Mucosa of stomach (tissue), 1 donor: Measurements from ENCODE around the gene SENP3.
A peak's percentile ranks its signal among the peaks of the same experiment; 100 is the strongest.

Experiments
- H3K27me3 ChIP-seq: one replicate; pipeline ENCODE4 v1.7.0; 2013; ENCODE audit warnings: mild to moderate bottlenecking, low read length; ENCODE audit not compliant: control insufficient read depth, insufficient read depth
- H3K36me3 ChIP-seq: one replicate; pipeline ENCODE4 v1.7.0; 2013; ENCODE audit warnings: low read length; ENCODE audit not compliant: control insufficient read depth, insufficient read depth
- H3K4me1 ChIP-seq: one replicate; pipeline ENCODE4 v1.7.0; 2013; ENCODE audit warnings: mild to moderate bottlenecking, low read length; ENCODE audit not compliant: control insufficient read depth, insufficient read depth
- H3K4me3 ChIP-seq: one replicate; pipeline ENCODE4 v1.7.0; 2013; ENCODE audit warnings: low read length
- H3K9ac ChIP-seq: one replicate; pipeline ENCODE4 v1.7.0; 2013; ENCODE audit warnings: mild to moderate bottlenecking, low read length, moderate library complexity
- H3K9me3 ChIP-seq: one replicate; pipeline ENCODE4 v1.7.0; 2013; ENCODE audit warnings: mild to moderate bottlenecking, low read length, moderate library complexity; ENCODE audit not compliant: control insufficient read depth
- donor health status: Pancreatic carcinoma.

The SENP3 gene

DNA sequence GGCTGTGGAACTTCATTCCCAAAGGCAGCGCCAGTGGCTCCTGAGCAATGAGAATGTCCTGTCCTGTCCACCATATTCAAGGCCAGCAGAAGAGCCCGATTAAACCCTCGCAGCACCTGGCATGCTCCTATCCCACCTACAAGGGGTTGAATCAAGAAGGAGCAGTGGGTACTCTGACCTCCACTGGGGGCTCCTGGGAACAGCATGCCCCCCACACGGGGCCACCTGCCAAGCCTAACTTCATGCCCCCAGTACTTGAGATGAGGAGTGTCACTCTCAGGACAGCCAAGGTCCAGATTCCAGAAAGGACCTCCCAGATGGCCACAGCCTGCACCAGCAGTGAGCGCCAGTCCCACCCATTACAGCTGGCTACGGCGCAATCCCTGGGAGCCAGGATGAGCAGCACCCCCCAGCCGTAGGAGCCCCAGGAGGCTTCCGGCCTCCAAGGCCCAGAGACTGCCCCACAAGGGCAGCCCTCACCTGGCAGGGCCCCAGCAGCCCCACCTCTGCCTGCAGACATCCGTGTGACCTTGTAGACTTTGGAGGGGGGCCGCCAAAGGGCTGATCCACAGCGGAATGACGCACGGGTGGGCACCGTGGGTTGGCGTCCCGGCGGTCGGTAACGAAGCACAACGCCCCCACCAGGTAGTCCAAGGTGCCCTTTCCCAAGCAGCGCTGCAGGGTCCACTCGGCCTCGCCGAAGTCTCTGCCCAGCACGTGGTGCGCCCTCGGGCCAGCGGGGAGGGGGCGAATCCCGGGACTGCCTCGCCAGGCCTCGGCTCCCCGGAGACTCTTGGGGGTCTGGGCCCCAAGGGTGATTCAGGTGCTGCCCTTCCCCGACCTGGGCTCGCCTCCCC lies 20.9 kb downstream of the SENP3 start:
- Histone ChIP-seq H3K27me3 (no peaks in the 10 kb centered on the region), H3K4me1 (peaks cover 59% of the 10 kb centered on the region), H3K9ac (peak overlapping the region; percentile 94), H3K9me3 (no peaks in the 10 kb centered on the region), H3K4me3 (peak overlapping the region; percentile 90), H3K36me3 (peaks cover 13% of the 10 kb centered on the region)

DNA sequence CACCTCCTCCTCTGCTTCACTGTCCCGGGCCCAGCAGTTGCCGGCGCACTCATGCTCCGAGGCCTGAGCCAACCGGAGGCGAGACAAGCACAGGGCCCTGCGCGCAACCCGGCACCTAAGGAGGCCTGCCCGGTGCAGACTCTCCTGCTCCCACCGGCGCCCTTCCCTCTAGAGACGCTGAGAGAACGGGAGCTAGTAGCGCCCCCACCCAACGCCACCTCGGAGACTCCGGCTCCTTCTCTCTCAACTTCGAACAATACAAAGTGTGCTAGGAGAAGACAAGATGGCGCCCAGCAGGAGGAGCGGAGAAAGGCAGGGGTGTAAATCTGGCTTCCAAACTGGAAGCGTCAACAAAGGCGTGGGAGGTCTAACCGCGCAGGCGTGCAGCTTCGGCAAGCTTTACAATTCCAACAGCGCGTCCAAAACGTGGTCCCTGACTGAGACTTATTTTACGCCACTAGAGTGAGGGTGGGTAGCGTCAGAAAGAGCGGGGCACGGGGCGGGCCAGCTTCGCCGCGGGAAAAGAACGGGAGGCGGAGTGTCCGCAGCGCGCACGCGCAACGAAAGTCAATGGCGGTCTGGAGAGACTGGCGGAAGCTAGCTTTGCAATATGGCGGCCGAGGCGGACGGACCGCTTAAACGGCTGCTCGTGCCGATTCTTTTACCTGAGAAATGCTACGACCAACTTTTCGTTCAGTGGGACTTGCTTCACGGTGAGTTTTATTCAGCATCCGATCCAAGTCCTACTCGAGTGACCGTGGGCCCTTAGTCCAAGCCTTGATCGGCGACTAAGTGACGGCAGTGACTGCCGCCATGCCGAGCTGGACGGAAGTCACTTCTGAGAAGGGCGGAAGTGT lies 21.8 kb downstream of the SENP3 start, which contains the start of gene MPDU1:
TSS of gene MPDU1 (plus strand) at position 600 of the 857 bp plus-strand sequence. CDS start at position 611, 11 bp downstream.
- H3K27me3 ChIP-seq, result no peaks in the 10 kb centered on the region
- peak within 1 kb of the TSS; percentile 94 for H3K9ac ChIP-seq
- peak within 1 kb of the TSS; percentile 90 for H3K4me3 ChIP-seq
- H3K9me3 ChIP-seq, result no peaks in the 10 kb centered on the region
- peaks cover 6% of the 10 kb centered on the region for H3K36me3 ChIP-seq
- peaks cover 56% of the 10 kb centered on the region for H3K4me1 ChIP-seq

DNA sequence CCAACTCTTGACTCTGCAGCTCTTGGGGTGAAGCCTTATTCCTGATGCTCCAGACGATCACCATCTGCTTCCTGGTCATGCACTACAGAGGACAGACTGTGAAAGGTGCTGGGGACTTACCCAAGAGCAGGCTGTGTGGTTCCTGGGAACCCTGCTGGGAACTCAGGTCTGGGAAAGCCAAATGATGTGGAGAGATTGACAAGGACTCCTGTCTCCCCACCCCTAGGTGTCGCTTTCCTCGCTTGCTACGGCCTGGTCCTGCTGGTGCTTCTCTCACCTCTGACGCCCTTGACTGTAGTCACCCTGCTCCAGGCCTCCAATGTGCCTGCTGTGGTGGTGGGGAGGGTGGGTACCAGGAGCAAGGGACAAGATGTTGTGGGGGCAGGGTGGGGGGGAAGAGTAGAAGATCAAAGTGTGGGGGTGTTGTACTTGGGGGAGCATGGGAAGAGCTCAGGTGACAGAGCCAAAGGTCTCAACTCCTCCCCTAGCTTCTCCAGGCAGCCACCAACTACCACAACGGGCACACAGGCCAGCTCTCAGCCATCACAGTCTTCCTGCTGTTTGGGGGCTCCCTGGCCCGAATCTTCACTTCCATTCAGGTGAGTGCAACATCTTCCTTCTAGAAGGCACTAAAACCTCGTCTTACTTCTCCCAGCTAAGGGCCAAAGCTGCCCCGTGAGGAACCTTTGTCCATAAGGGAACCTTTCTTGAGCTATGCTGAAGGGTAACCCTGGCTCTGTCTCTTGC lies 25.1 kb downstream of the SENP3 start:
- no peaks in the 10 kb centered on the region for H3K9me3 ChIP-seq
- no peaks in the 10 kb centered on the region for H3K27me3 ChIP-seq
- no peaks in the 10 kb centered on the region for H3K36me3 ChIP-seq
- no peak overlapping the region for H3K4me3 ChIP-seq
- peaks cover 47% of the 10 kb centered on the region for H3K4me1 ChIP-seq
- no peak overlapping the region for H3K9ac ChIP-seq

DNA sequence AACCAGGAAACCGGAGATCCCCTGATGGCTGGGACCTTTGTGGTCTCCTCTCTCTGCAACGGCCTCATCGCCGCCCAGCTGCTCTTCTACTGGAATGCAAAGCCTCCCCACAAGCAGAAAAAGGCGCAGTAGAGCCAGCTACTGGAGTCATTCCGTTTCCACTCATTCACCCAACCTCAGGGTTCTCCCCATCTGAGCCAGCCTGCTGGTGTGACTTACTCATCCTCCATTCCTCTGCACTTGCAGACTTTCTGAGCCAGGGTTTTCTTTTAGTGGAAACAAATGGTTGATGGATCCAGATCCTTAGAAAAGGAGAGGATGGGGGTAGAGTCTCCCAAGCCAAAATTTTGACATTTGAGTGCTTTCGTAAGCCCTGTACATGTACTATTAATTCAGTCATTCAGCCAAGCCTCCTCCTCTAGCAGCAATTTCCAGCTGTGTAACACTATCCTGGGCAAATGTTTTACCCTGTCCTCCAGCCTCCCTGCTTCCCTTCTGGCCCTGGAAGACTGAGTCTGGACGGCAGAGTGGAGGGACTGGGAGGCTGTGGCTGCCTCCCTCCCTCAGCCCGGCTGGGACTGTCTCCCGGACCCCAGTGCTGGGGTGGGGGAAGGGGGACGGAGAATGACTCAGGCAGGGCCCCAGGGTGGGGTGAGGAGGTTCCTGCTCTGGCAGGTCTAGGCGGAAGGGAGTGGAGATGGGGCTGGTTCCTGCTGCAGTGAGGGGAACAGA lies 25.9 kb downstream of the SENP3 start:
- peaks cover 1% of the 10 kb centered on the region for H3K36me3 ChIP-seq

DNA sequence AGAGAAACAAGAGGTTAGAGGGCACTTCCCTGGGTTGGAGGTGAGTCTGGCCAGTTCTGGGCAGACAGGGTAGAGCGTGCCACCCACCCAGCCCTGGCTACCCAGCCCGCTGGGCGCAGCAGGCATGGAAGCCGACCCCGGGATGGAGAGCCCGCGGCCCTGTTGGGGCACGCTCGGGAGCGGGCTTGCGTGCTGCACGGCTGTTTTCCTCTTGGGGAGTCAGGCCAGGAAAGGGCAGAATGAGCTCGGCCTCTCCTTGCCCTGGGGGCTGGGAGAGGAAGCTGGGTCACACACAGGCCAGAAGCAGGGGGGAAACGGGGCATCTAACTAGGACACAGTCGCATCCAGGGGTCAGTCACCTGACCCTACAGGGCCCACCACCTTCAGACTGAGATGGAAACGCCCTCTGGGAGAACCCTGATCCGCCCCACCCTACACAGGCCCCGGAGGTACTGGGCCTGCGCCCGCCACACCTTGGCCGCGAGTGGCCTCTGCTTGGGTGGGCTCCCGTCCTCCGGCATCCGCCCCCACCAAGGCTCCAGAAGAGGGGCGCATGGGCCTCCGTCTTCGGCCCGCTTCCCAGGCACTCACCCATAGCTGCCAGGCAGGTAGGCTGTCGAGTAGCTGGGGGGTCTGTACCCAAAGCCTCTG lies 27.0 kb downstream of the SENP3 start:
- Histone ChIP-seq H3K9me3 (no peaks in the 10 kb centered on the region), H3K27me3 (no peaks in the 10 kb centered on the region), H3K4me3 (no peak overlapping the region), H3K4me1 (peaks cover 30% of the 10 kb centered on the region), H3K36me3 (peaks cover 12% of the 10 kb centered on the region), H3K9ac (peak overlapping the region; percentile 50)

More for the DNA sequence above, 25.9 kb downstream of the SENP3 start:
- Histone ChIP-seq H3K9me3 (no peaks in the 10 kb centered on the region), H3K9ac (no peak overlapping the region), H3K27me3 (no peaks in the 10 kb centered on the region), H3K4me3 (no peak overlapping the region), H3K4me1 (peaks cover 40% of the 10 kb centered on the region)

DNA sequence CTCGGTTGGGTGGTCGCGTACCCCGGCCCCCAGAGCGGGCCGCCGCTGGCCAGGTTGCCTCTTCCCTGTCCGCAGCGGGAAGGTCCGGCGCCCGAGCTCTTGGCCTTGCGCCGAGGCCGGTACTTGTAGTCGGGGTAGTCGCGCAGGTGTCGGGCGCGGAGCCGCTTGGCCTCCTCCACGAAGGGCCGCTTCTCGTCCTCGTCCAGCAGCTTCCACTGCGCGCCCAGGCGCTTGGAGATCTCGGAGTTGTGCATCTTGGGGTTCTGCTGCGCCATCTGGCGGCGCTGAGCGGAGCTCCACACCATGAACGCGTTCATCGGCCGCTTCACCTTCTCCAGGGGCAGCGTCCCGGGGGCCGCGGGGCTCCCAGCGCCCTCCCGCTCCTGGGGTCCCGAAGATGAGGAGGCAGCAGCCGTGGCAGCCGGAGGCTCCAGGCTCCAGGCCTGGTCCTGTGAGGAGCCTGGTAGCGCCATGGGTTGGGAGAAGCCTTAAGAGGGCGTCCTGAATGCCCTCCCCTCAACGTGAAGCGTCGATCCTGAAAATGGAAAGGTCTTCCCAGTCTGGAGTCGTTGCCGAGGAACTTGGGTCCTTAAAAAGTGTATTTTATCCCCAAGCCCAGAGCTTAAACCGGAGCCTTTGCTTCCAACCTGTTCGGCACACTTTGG lies 27.6 kb downstream of the SENP3 start:
- Histone ChIP-seq H3K27me3 (no peaks in the 10 kb centered on the region), H3K4me3 (no peak overlapping the region), H3K9me3 (no peaks in the 10 kb centered on the region), H3K9ac (peak overlapping the region; percentile 50), H3K4me1 (peaks cover 28% of the 10 kb centered on the region), H3K36me3 (peaks cover 15% of the 10 kb centered on the region)

DNA sequence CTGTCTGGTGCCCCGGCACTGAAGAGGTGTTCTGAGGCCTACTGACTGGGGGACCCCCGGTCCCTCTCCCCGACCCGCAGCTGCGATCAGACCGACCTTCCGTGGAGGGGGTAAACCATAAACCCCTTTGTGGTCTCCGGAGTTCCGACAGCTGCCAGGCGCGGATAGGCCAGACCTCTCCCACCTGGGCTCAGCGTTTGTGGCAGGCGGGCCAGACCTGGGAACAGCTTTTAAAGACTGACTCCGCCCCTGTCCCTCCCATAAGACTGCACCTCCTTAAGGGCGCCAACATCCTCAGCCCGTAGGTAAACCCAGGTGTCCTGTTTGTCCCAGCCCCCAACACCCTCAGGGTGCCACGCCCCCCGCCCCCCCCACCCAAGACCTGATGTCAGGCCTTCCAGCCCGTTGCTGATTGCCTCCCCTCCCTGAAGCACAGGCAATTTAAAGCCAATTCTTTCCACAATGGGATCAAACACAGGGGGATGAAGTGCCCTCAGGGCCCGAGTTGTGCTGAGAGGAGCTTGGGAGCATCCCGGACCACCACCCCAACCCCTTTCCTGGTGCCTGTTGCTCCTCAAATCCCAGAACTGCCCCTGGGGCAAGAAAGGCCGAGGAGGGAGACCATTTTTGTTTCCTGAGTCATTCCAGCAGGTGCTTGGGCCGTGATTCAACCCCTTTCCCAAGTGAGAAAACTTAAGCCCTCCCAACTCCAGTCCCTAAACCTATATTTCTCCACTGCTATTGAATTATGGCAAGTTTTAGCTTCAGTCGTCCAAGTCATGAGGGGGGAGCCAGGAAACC lies 28.4 kb downstream of the SENP3 start, which contains the start of gene SOX15:
TSS of gene SOX15 (minus strand) at position 204 of the 801 bp plus-strand sequence. CDS start 418 bp downstream, outside the sequence.
- peak within 1 kb of the TSS; percentile 50 for H3K9ac ChIP-seq
- peaks cover 15% of the 10 kb centered on the region for H3K36me3 ChIP-seq
- peaks cover 20% of the 10 kb centered on the region for H3K4me1 ChIP-seq
- H3K9me3 ChIP-seq, result no peaks in the 10 kb centered on the region
- no peak within 1 kb of the TSS for H3K4me3 ChIP-seq
- H3K27me3 ChIP-seq, result no peaks in the 10 kb centered on the region

DNA sequence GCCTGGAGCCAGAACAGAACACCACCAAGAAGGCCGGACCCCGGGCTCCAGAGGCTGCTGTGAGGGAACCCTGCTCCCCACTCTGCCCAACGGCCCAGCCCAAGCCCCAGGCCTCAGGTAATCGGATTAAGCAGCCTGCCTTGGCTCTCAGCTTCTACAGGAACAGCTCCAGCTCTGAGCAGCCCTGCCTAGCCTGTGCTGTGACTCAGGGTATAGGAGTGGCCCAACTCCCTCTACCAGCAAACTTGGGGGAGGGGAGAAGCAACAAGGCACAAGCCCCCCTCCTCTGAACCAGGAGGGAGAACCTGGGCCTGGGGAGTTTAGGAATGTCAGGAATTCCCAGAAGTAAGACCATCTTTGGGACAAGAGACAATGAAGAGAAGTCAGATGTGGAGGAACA lies 29.0 kb downstream of the SENP3 start:
- Histone ChIP-seq H3K9ac (no peak overlapping the region), H3K36me3 (peaks cover 15% of the 10 kb centered on the region), H3K4me3 (no peak overlapping the region), H3K27me3 (no peaks in the 10 kb centered on the region), H3K4me1 (peaks cover 14% of the 10 kb centered on the region), H3K9me3 (no peaks in the 10 kb centered on the region)

DNA sequence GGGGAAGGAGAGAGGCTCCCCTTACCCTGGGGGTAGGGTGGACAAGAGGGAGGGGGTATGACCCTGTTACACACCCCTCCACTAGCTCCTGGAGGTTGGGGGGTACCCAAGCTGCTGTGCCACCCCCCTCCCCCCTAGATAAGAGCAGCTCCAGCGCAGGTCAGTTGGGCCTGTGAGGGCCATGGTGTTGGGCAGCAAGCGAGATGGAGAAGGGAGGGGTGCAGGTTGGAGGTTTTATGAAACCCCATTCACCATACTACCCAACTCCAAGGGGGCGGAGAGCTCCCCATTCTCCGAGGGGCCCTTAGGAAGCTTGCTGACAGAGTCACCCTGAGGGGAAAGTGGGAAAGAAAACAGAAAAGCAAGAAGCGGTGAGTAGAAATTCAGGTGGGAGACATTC lies 29.9 kb downstream of the SENP3 start:
- H3K9ac ChIP-seq, result no peak overlapping the region
- H3K27me3 ChIP-seq, result no peaks in the 10 kb centered on the region
- H3K9me3 ChIP-seq, result no peaks in the 10 kb centered on the region
- H3K4me1 ChIP-seq, result peaks cover 13% of the 10 kb centered on the region
- H3K36me3 ChIP-seq, result peaks cover 15% of the 10 kb centered on the region
- H3K4me3 ChIP-seq, result no peak overlapping the region

DNA sequence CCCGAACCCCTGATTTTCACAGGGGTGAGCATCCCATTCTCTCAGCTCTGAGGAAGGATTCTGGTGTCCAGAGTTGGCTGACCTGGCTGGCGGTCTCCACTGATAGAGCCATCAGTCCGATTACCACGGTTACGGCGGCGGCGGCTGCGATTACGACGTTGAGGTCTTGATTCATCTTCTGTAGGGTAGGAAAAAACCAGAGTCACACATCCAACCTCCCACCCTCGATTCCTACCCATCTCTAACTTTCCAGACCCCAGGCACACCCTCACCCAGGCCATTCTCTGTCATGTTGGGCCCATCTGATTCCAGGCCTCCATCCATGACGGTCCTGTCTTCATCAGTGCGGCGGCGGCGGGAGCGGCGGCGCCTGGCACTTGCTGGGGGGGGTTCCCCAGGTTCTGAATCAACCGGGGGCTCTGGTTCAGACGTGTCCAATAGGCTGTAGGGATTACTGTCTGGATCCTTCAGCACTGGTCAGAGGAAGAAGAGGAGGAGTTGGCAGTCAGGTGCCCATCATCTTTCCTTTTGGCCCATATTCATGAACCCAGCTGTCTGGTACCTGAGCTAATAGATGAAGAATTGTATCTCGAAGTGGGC lies 30.8 kb downstream of the SENP3 start:
- Histone ChIP-seq H3K36me3 (peaks cover 15% of the 10 kb centered on the region), H3K9me3 (no peaks in the 10 kb centered on the region), H3K27me3 (no peaks in the 10 kb centered on the region), H3K4me1 (peaks cover 13% of the 10 kb centered on the region), H3K9ac (no peak overlapping the region), H3K4me3 (no peak overlapping the region)
